NB4 (cell line): ENCODE results near the gene ACOT7.
"Not testable (repeated sequence)": the region's sequence is repeated elsewhere in the genome, so short reads cannot be mapped to it uniquely, and the experiment has no call there.

Source experiments
- DNase-seq: peaks from one replicate; pipeline ENCODE4 v3.0.0; 2010; ENCODE audit warnings: low read depth
- H3K4me3 ChIP-seq: one replicate; pipeline ENCODE4 v1.5.1; 2011; ENCODE audit warnings: mild to moderate bottlenecking, low read depth, low read length, moderate library complexity
- CTCF ChIP-seq: IDR thresholded peaks from one replicate; pipeline ENCODE4 v1.5.1; 2012; ENCODE audit warnings: low read depth, low read length
- MAX ChIP-seq: IDR thresholded peaks from 2 replicates; pipeline ENCODE4 v1.6.1; 2011; ENCODE audit warnings: low read depth, low read length
- MYC ChIP-seq: IDR thresholded peaks from 2 replicates; pipeline ENCODE4 v1.6.1; 2011; ENCODE audit warnings: low read depth, low read length
- POLR2A ChIP-seq: IDR thresholded peaks from 2 replicates; pipeline ENCODE4 v1.6.1; 2011; ENCODE audit warnings: mild to moderate bottlenecking; ENCODE audit not compliant: insufficient read length; ENCODE audit errors: extremely low read depth

ACOT7 gene

GRCh38 chr1:6365047-6365446 is 28.5 kb downstream of the ACOT7 start:
- TF ChIP-seq CTCF, result no peak
- no peak for DNase-seq
- H3K4me3 ChIP-seq, result no peak overlapping the region

- not testable (repeated sequence) for H3K4me3 ChIP-seq
- peak; percentile 41 for TF ChIP-seq CTCF
- DNase-seq, result peak; percentile 58
These were observed 30.3 kb downstream of the ACOT7 start for GRCh38 chr1:6363085-6363884.

- no peak overlapping the region for H3K4me3 ChIP-seq
- no peak for TF ChIP-seq MAX
- no peak for TF ChIP-seq CTCF
- no peak for TF ChIP-seq POLR2A
- TF ChIP-seq MYC, result no peak
- DNase-seq, result no peak
These were observed 32.3 kb downstream of the ACOT7 start for GRCh38 chr1:6361124-6361775.

GRCh38 chr1:6360517-6361070 is 33.0 kb downstream of the ACOT7 start:
- no peak for DNase-seq
- H3K4me3 ChIP-seq, result no peak overlapping the region
- TF ChIP-seq CTCF (no peak), POLR2A (no peak), MAX (no peak), MYC (no peak)

- no peak for DNase-seq
- no peak for TF ChIP-seq MYC
- no peak for TF ChIP-seq MAX
- TF ChIP-seq POLR2A, result no peak
- TF ChIP-seq CTCF, result no peak
- H3K4me3 ChIP-seq, result no peak overlapping the region
These were observed 33.5 kb downstream of the ACOT7 start for GRCh38 chr1:6360117-6360496.
